Stimulated activated naive CD8-positive, alpha-beta T cell treated with anti-CD3 and anti-CD28 coated beads, Interleukin-15, amount 100 ng/mL, for 72 hours (primary cell): ENCODE results near the gene BATF.

Experiments
- ATAC-seq: fragments of 150-1000 bp; cut with Tn5 transposase; 2 replicates; pipeline ENCODE4 v1.10.0; 2021; ENCODE audit warnings: mild to moderate bottlenecking, moderate library complexity
- DNase-seq, 2 donors: peaks; one replicate each; pipeline ENCODE4 v3.0.0; 2021 to 2022
- H3K27ac Mint-ChIP-seq, 2 donors: one replicate each; pipeline ENCODE4 v1.8.0; 2022; ENCODE audit warnings: mild to moderate bottlenecking in 2 of 2, mixed read lengths in 2 of 2, moderate library complexity in 2 of 2
- H3K27me3 Mint-ChIP-seq: one replicate; pipeline ENCODE4 v1.8.0; 2022; ENCODE audit warnings: mixed read lengths
- H3K4me1 Mint-ChIP-seq: one replicate; pipeline ENCODE4 v1.8.0; 2022; ENCODE audit warnings: mild to moderate bottlenecking, mixed read lengths
- H3K4me3 Mint-ChIP-seq, 2 donors: one replicate each; pipeline ENCODE4 v1.8.0; 2022; ENCODE audit warnings: mild to moderate bottlenecking in 2 of 2, mixed read lengths in 2 of 2, moderate library complexity in 1 of 2
- H3K9me3 Mint-ChIP-seq, 2 donors: one replicate each; pipeline ENCODE4 v1.8.0; 2022; ENCODE audit warnings: mixed read lengths in 2 of 2

The BATF gene

DNA sequence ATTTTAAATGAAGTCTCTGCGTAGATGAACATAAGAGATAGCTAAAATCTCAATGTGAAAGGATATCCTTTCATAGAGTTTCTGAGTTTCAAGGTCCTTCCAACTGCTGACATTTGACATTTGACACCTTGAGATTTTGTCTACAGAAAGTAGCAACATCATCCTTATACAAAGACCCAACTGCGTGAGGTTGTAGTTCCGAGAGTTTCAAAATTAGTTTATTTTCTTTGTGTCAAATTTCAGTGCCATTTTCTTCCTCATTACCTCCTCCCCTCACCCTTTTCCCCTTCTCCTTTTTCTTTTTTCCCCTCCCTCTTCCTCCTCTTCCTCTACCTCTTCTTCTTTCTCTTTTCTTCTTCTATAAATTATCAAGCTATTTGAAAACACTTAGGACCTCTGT lies 26.9 kb upstream of the BATF start:
- ATAC-seq (no peak), DNase-seq (no peak)
- H3K4me1 Mint-ChIP-seq, result peaks cover 72% of the 10 kb centered on the region
- H3K27ac Mint-ChIP-seq, result no peak overlapping the region
- H3K9me3 Mint-ChIP-seq, result no peaks in the 10 kb centered on the region
- H3K4me3 Mint-ChIP-seq, result no peak overlapping the region
- H3K27me3 Mint-ChIP-seq, result peaks cover 5% of the 10 kb centered on the region

DNA sequence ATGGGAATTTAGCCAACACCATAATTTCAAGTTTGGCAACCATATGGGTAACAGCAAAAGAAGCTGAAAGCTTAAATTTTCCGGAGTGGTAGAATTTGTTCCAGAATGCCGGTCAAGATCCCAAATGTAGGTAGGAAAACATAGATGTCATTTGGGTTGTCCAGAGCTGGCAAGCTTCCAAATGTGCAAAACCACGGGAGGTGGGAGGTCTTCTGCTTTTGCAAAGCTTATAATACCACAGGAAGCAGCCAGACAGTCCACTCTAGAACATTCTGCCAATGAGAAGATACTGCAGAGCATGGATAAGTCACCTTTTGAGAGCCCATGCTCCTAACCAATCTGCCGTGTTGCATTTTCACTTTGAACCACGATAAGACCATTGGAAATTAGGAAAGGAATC lies 26.4 kb upstream of the BATF start:
- DNase-seq (no peak), ATAC-seq (no peak)
- Mint-ChIP-seq H3K4me3 (no peak overlapping the region), H3K27me3 (peaks cover under 1% of the 10 kb centered on the region), H3K27ac (no peak overlapping the region), H3K4me1 (peaks cover 72% of the 10 kb centered on the region), H3K9me3 (no peaks in the 10 kb centered on the region)

DNA sequence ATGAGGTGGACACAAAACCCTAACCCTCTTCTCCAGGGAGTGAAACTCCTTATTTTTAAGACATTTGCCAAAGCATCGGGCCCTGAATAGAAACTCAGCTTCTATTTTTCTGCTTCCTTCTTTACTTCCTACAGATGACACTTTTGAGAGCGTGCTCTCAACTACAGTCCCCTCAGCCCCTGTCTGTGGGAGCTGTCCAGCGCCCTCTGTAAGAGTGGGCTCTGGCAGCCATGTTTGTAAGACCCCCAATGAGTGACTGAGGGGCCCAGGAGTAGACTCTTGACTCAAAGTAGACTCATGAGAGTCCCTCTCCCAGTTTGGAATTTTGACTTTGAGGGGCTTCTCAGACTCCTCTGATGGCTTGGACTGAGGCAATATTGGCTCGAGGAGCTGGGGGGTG lies 25.5 kb upstream of the BATF start:
- no peak for DNase-seq
- H3K9me3 Mint-ChIP-seq, result no peaks in the 10 kb centered on the region
- peaks cover 68% of the 10 kb centered on the region for H3K4me1 Mint-ChIP-seq
- peak overlapping the region; percentile 33 to 75 for H3K4me3 Mint-ChIP-seq
- no peaks in the 10 kb centered on the region for H3K27me3 Mint-ChIP-seq
- peak overlapping the region in 1 of 2 donors; percentile 82 for H3K27ac Mint-ChIP-seq
- no peak for ATAC-seq

DNA sequence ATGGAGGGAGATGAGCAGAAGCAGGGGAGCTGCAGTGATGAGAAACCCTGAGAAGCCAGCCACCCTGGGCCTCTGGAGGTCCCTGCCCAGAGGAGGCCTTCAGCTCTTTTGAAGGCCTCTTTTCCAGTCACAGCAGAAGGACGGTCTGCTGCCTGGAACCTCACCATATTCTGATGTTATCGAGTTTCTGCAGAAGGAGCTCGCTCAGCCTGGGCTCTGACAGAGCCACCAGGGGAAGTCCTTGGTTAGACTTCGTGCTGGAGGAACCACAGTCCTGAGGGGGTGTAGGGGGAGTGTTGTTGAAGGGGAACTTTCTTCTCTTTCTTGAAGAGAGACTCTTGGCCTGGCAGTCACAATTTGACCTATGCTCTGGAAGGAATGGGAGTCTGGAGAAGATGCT lies 25.1 kb upstream of the BATF start:
- H3K27ac Mint-ChIP-seq, result peak overlapping the region; percentile 69 to 82
- no peaks in the 10 kb centered on the region for H3K27me3 Mint-ChIP-seq
- H3K9me3 Mint-ChIP-seq, result no peaks in the 10 kb centered on the region
- peak overlapping the region; percentile 36 to 75 for H3K4me3 Mint-ChIP-seq
- peak in 1 of 2 donors; percentile 52 for DNase-seq
- peaks cover 64% of the 10 kb centered on the region for H3K4me1 Mint-ChIP-seq
- ATAC-seq, result peak; percentile 92

DNA sequence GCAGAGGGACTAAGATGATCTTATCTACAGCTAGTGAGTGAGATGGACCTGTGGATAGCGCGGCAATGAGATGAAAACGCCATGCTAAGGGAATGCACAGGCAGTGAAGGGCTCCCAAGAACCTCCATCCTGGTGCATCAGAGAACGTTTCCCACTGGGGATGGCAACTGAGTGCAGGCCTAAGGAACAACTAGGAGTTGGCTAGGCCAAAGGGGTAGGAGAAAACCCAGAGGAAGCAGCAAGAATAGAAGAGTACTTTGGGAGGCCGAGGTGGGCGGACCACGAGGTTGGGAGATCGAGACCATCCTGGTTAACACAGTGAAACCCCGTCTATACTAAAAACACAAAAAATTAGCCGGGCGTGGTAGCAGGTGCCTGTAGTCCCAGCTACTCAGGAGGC lies 24.6 kb upstream of the BATF start:
- DNase-seq, result no peak
- no peak overlapping the region for H3K27ac Mint-ChIP-seq
- no peak for ATAC-seq
- peaks cover 59% of the 10 kb centered on the region for H3K4me1 Mint-ChIP-seq
- H3K27me3 Mint-ChIP-seq, result no peaks in the 10 kb centered on the region
- no peaks in the 10 kb centered on the region for H3K9me3 Mint-ChIP-seq
- peak overlapping the region; percentile 36 to 75 for H3K4me3 Mint-ChIP-seq

DNA sequence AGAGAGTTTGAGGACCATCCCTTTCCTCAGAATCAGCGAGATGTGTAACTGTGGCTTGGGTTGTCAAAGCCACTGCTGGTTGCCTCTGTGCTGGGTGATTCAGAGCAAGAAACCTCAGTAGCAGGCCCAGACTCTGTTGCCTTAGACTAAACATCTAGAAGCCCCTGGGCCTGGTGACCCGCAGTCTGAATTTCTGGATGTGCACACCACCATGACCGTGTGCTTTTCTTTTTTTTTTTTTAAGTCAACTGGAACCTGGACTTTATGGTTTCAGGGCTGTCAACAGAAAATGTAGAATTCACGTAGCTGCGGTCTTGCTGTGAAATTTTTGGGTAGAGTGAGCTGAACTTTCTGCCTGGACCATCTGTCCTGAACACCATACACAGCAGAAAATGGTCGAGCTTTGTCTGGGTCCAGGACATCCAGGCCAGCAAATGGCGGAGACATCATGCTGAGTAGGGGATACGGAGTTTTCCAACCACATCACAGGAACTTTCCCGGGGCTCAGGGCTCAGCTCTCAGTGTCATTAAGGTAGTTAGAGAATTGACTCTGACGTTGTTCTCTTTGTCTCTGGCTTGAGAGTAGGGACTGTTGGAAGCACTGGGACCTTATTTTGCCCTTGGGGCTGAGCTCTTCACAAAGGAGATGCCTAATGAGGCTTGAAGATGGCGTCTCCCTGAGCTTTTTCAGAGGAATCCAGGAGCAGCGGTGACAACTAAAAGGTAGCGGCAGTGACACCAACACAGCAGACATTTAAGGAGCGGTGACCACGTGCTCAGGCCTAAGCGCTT lies 23.0 kb upstream of the BATF start:
- Mint-ChIP-seq H3K27me3 (no peaks in the 10 kb centered on the region), H3K4me3 (no peak overlapping the region), H3K9me3 (no peaks in the 10 kb centered on the region), H3K27ac (peak overlapping the region in 1 of 2 donors; percentile 48), H3K4me1 (peaks cover 44% of the 10 kb centered on the region)
- DNase-seq (peak in 1 of 2 donors; percentile 24), ATAC-seq (peak; percentile 79)

DNA sequence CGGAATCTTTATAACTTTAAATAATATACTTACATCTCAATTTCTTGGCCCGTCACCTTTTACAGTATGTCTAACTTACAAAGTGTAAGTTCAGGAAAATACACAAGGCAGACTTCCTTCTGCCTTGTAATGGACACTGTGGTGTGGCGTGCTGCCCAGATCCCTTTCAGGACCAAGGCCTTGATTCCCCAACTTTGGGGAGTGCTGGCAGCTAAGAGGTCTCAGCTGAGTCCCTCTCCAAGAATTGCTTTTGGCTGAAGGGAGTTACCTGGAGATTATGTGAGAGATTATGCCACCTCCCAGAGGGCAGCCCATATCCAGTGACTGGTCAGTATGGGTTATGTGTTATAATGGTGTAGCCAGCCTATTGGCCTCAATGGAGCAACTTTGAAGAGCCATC lies 21.2 kb upstream of the BATF start:
- peaks cover 26% of the 10 kb centered on the region for H3K4me1 Mint-ChIP-seq
- DNase-seq, result no peak
- no peaks in the 10 kb centered on the region for H3K27me3 Mint-ChIP-seq
- no peak for ATAC-seq
- H3K4me3 Mint-ChIP-seq, result no peak overlapping the region
- H3K27ac Mint-ChIP-seq, result no peak overlapping the region
- H3K9me3 Mint-ChIP-seq, result peaks cover 5 to 6% of the 10 kb centered on the region in 2 donors

DNA sequence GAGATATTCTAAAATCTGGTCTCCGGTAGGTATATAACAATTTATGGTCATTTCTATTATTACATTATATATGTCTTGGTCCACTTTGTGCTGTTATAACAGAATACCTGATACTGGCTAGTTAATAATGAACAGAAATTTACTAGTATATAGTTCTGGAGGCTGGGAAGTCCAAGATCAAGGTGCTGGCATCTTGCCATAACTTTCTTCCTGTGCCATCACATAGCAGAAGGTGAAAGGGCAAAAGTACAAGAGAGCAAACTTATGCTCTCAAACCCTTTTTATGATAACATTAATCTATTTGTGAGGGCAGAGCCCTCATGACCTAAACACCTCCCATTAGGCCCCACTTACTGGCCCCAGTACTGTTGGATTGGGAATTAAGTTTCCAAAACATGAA lies 17.9 kb upstream of the BATF start:
- Mint-ChIP-seq H3K4me1 (peaks cover 8% of the 10 kb centered on the region), H3K9me3 (peaks cover 16 to 22% of the 10 kb centered on the region in 2 donors), H3K27ac (no peak overlapping the region), H3K4me3 (no peak overlapping the region), H3K27me3 (no peaks in the 10 kb centered on the region)
- ATAC-seq (no peak), DNase-seq (no peak)

DNA sequence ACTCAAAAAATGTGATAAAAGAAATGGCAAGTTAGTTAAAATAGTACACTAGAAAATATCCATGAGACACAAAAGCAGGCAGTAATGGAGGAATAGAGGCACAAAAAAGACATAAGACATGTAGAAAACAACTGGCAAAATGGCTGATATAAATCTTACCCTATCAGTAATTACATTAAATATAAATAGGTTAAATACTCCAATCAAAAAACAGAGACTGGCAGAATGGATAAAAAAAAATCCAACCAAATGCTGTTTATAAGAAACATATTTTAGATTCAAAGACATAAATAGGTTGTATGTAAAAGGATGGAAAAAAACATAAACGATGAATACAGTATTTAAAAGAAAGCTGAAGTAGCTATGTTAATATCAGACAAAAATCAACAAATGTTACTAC lies 15.3 kb upstream of the BATF start:
- ATAC-seq (no peak), DNase-seq (no peak)
- Mint-ChIP-seq H3K27me3 (no peaks in the 10 kb centered on the region), H3K9me3 (peaks cover 30 to 34% of the 10 kb centered on the region in 2 donors), H3K4me3 (no peak overlapping the region), H3K4me1 (peaks cover 23% of the 10 kb centered on the region), H3K27ac (no peak overlapping the region)

DNA sequence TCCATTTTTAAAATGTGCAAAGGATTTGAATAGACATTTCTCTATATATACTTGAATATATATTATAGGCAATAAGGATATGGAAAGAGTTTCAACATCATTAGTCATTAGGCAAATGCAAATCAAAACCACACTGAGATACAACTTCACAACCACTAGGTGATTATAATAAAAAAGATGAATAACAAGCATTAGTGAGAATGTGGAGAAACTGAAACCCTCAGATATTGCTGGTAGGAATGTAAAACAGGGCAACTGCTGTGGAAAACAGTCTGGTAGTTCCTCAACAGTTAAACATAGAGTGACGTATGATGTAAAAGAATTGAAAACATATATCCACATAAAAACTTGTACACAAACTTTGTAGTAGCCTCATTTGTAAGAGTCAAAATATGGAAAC lies 11.7 kb upstream of the BATF start:
- Mint-ChIP-seq H3K4me3 (peak overlapping the region in 1 of 2 donors; percentile 1), H3K9me3 (peaks cover 35 to 42% of the 10 kb centered on the region in 2 donors)

DNA sequence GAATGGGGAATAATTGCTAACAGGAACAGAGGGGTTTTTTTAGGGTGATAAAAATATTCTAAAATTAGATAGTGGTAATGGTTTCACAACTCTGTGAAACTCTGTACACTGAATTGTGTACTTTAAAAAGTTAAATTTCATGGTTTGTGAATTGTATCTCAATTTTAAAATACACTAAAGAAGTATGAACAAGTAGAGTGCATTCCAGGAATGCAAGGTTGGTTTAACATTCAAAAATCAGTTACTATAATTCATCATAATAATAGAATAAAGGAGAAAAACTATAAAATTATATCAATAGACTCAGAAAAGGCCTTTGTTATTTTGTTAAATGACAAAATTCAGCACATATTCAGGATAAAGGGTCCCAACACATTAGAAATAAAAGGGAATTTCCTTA lies 11.1 kb upstream of the BATF start:
- no peak for DNase-seq
- peak overlapping the region in 1 of 2 donors; percentile 54 for H3K27ac Mint-ChIP-seq
- H3K4me3 Mint-ChIP-seq, result no peak overlapping the region
- H3K27me3 Mint-ChIP-seq, result no peaks in the 10 kb centered on the region
- no peak for ATAC-seq
- H3K4me1 Mint-ChIP-seq, result peaks cover 48% of the 10 kb centered on the region
- peaks cover 29 to 36% of the 10 kb centered on the region in 2 donors for H3K9me3 Mint-ChIP-seq

More for the DNA sequence above, 11.7 kb upstream of the BATF start:
- Mint-ChIP-seq H3K4me1 (peaks cover 42% of the 10 kb centered on the region), H3K27ac (no peak overlapping the region), H3K27me3 (no peaks in the 10 kb centered on the region)
- DNase-seq, result no peak
- peak; percentile 60 for ATAC-seq

DNA sequence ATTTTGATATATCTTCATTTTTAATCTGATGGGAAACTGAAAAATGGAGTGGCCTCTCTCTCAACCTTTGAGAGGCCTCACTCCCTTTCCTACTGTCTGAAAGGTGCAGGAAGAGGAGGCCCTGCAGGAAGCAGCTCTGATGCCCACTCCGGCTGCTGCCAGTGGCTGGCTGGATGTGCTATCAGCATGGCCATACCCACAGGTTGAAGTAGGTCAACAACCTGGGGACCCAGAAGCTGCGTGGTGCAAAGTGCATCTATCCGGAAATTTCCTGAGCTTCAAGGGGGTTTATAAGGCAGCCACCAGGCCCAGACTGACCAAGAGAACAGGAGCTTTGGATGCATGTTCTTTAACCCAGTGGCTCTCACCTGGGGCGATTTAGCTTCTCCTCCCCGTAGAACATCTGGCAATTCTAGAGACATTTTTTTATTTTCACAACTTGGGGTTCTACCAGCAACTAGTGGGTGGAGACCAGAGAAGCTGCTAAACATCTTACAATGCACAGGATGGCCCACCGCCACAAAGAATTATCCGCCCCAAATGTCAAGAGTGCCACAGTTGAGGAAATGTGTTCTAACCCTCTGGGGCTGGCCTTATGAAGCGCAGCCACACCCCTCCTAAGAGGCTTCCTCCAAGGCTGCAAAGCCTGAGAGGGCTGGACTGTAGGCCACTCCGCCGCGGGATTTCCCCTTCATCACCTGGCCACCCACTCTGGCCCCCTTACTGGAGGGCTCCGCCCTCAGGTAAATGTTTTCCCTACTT lies 8.2 kb upstream of the BATF start:
- Mint-ChIP-seq H3K4me1 (peaks cover 54% of the 10 kb centered on the region), H3K27ac (no peak overlapping the region), H3K9me3 (peaks cover 19 to 20% of the 10 kb centered on the region in 2 donors), H3K4me3 (peak overlapping the region; percentile 80 to 82), H3K27me3 (peaks cover 8% of the 10 kb centered on the region)
- no peak for ATAC-seq
- DNase-seq, result no peak

DNA sequence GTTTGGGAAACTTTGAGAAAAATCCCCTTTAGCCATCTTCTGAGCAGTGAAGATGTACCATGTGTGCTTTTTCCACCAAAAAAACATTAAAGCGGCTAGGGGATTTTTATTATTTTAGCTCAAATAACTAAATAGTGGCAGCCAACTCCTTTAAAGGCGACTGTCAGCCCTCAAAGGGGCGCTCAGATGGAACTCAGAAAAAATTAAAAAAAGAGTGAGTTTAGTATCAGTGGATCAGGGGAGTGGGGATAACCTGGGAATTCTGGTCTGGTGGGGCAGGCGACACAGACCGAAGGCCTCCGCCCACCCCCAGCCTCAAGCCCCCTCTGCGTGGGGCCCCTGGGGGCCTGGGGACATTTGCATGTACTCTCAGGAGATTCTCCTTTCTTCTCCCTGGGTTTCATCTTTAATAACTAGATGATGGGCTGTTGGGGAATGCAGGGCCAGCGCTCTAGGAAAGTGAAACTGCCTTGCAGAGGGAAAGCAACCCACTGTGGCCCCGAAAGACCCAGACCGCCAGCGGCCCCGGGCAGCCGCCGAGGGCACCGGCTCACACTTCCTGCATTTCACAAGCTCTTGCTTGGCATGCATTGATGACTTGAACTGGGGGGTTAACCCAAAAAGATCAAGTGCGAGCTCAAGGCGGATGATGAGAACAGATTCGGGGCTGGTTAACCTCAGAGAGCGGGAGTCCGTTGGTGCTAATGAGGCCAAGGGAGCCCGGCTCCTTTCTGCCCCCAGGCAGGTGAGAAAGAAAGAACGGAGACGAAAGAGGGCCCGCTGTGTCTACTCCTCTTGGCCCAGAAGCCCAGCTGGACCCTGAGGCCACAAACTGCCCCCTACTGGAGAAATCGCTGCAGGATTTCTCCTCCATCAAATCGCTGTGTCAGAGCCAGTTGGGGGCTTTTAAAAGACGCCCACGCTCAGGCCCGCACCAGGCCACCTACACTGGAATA lies 7.3 kb upstream of the BATF start:
- DNase-seq (peak; percentile 19 to 76), ATAC-seq (peak; percentile 87)
- Mint-ChIP-seq H3K9me3 (peaks cover 17 to 19% of the 10 kb centered on the region in 2 donors), H3K27me3 (peaks cover 8% of the 10 kb centered on the region), H3K4me1 (peaks cover 53% of the 10 kb centered on the region), H3K4me3 (peak overlapping the region; percentile 80 to 82), H3K27ac (peak overlapping the region; percentile 90 to 95)

DNA sequence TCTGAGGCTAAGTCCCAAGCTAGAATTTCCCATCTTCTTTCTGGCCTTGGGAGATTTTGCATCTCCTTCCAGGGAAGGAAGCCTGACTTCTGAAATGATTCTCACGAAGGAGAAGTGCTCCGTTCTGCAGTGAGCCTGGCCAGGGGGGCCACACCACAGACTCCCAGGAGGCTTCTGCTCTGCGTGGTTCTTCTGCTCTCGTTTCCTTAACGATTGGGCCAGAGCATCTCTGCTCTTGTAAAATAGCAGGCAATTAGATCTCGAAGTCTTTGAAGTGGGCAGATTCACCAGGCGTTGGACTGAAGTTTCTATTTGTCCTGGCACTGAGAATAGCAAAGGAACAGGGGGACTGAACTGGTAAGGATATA lies 6.7 kb upstream of the BATF start:
- DNase-seq (no peak), ATAC-seq (no peak)
- Mint-ChIP-seq H3K27ac (peak overlapping the region in 1 of 2 donors; percentile 91), H3K9me3 (peaks cover 15 to 19% of the 10 kb centered on the region in 2 donors), H3K4me3 (peak overlapping the region; percentile 80 to 82), H3K4me1 (peaks cover 52% of the 10 kb centered on the region), H3K27me3 (peaks cover 8% of the 10 kb centered on the region)

DNA sequence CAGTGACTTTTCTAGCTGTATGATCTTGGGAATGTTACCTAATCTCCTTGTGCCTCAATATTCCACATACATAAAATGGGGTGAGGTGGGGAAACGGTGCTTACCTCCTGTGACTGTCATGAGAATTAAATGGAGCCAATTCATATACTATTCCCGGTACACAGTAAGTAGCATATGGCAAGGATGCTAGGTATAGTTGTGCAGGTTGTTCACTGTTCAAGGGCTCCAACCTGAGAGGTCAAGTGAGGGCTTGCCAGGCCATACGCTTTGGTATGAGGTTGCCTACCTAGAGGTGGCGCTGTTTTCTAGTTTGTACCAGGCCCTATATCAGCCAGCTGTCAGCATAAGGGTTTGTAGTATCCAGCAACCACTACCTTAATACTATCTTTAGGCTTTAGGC lies 3.6 kb upstream of the BATF start:
- DNase-seq (peak in 1 of 2 donors; percentile 56), ATAC-seq (peak; percentile 44)
- Mint-ChIP-seq H3K27me3 (peaks cover 8% of the 10 kb centered on the region), H3K4me1 (peaks cover 73% of the 10 kb centered on the region), H3K4me3 (no peak overlapping the region), H3K9me3 (no peaks in the 10 kb centered on the region), H3K27ac (no peak overlapping the region)
